SU-DHL-6 (cell line): Measurements from ENCODE around the gene CACNA1B.

ENCODE experiments used
- H2AFZ ChIP-seq: fragments of 200-600 bp; sonication (generic); 2 replicates; pipeline ENCODE4 v1.6.1; 2014; ENCODE audit warnings: low read depth, mild to moderate bottlenecking, moderate library complexity, mixed read lengths, antibody characterized with exemption, low read length; ENCODE audit not compliant: severe bottlenecking
- H3F3A ChIP-seq: fragments of 200-600 bp; shearing (Covaris generic); 2 replicates; pipeline ENCODE4 v1.6.0; 2016; ENCODE audit warnings: antibody characterized with exemption, mild to moderate bottlenecking; ENCODE audit not compliant: insufficient read depth
- H3K27ac ChIP-seq: fragments of 200-600 bp; sonication (generic); 2 replicates; pipeline ENCODE4 v1.5.1; 2016; ENCODE audit warnings: low read depth, mild to moderate bottlenecking, low read length, moderate library complexity, mixed read lengths
- H3K27me3 ChIP-seq: fragments of 200-600 bp; sonication (generic), shearing (Covaris generic); 2 replicates; pipeline ENCODE4 v1.6.0; 2014; ENCODE audit warnings: mild to moderate bottlenecking, low read length
- H3K36me3 ChIP-seq: fragments of 200-600 bp; sonication (generic); 2 replicates; pipeline ENCODE4 v1.6.1; 2014; ENCODE audit warnings: mild to moderate bottlenecking, low read length, mixed read lengths
- H3K4me2 ChIP-seq: fragments of 300-600, 200-600 bp; shearing (Covaris generic), sonication (generic); 2 replicates; pipeline ENCODE4 v1.6.0; 2014; ENCODE audit warnings: low read length, low read depth, mild to moderate bottlenecking; ENCODE audit not compliant: poor library complexity, severe bottlenecking
- H3K4me3 ChIP-seq: fragments of 200-600 bp; sonication (generic); 2 replicates; pipeline ENCODE4 v1.5.1; 2014; ENCODE audit warnings: antibody characterized with exemption, low read length, mild to moderate bottlenecking, mixed read lengths; ENCODE audit not compliant: insufficient read depth, poor library complexity, severe bottlenecking
- H3K79me2 ChIP-seq: fragments of 200-600 bp; sonication (generic); 2 replicates; pipeline ENCODE4 v1.6.1; 2014; ENCODE audit warnings: mild to moderate bottlenecking, low read length, moderate library complexity; ENCODE audit not compliant: insufficient read depth
- H3K9ac ChIP-seq: fragments of 200-600 bp; sonication (generic); 2 replicates; pipeline ENCODE4 v1.7.0; 2014; ENCODE audit warnings: mild to moderate bottlenecking, low read length
- H3K9me2 ChIP-seq: fragments of 200-600 bp; sonication (generic); replicated peaks from 2 replicates; pipeline ENCODE4 v1.6.1; 2014; ENCODE audit warnings: low read length; ENCODE audit not compliant: insufficient read depth
- H3K9me3 ChIP-seq: fragments of 200-600 bp; sonication (generic); 2 replicates; pipeline ENCODE4 v1.6.1; 2014; ENCODE audit warnings: low read length, mixed read lengths; ENCODE audit not compliant: insufficient read depth
- H4K20me1 ChIP-seq: fragments of 200-600 bp; sonication (generic); 2 replicates; pipeline ENCODE4 v1.6.1; 2014; ENCODE audit warnings: low read depth, mild to moderate bottlenecking, antibody characterized with exemption, low read length, moderate library complexity, mixed read lengths
- CTCF ChIP-seq: fragments of 200-600 bp; sonication (generic); IDR thresholded peaks from one replicate; pipeline ENCODE4 v1.5.1; 2017; ENCODE audit warnings: antibody characterized with exemption, mild to moderate bottlenecking, low read length, moderate library complexity; ENCODE audit not compliant: insufficient read depth, poor library complexity, severe bottlenecking
- EZH2phosphoT487 ChIP-seq: fragments of 200-600 bp; sonication (generic), shearing (Covaris generic); conservative IDR thresholded peaks from 2 replicates; pipeline ENCODE4 v1.6.1; 2018; ENCODE audit warnings: mild to moderate bottlenecking, antibody characterized with exemption, low read length, moderate library complexity, mixed read lengths

The CACNA1B gene

DNA sequence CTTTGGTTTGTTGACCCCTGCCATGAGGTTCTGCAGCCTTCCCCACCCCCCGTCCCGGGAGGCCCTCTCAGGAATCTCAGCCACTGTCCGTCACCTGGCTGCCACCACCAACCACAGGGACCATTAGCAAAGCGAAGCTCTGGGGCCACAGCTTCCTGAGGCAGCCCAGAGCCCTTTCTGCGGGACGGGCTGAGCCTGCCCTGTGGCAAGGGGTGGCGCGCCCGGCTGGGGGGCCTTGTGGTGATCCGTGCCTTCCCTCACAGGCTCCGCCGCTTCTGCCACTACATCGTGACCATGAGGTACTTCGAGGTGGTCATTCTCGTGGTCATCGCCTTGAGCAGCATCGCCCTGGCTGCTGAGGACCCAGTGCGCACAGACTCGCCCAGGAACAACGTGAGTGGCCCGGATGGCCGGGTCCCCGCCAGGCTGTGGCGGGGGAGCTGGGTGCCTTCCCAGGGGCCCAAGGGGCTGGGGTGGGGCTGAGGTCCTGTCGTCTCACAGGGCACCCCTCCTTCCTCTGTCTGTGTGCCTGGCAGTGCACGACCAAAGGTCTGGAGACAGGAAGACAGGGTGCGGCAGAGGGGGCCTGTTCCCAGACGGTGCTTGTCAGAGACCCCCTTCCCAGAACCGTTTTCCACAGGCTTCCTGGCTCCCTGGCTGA, 169.2 kb downstream of the CACNA1B start:
- H2AFZ ChIP-seq, result no peak overlapping the region
- H3K79me2 ChIP-seq, result no peaks in the 10 kb centered on the region
- no peaks in the 10 kb centered on the region for H3K9me3 ChIP-seq
- no peaks in the 10 kb centered on the region for H3K36me3 ChIP-seq
- H3K27me3 ChIP-seq, result no peaks in the 10 kb centered on the region
- no peak overlapping the region for H3K27ac ChIP-seq
- H3K9ac ChIP-seq, result no peak overlapping the region
- no peaks in the 10 kb centered on the region for H4K20me1 ChIP-seq
- H3K9me2 ChIP-seq, result no peaks in the 10 kb centered on the region
- H3K4me3 ChIP-seq, result no peak overlapping the region
- TF ChIP-seq EZH2phosphoT487 (no peak), CTCF (no peak)
- H3K4me2 ChIP-seq, result no peak overlapping the region
- H3F3A ChIP-seq, result no peaks in the 10 kb centered on the region

DNA sequence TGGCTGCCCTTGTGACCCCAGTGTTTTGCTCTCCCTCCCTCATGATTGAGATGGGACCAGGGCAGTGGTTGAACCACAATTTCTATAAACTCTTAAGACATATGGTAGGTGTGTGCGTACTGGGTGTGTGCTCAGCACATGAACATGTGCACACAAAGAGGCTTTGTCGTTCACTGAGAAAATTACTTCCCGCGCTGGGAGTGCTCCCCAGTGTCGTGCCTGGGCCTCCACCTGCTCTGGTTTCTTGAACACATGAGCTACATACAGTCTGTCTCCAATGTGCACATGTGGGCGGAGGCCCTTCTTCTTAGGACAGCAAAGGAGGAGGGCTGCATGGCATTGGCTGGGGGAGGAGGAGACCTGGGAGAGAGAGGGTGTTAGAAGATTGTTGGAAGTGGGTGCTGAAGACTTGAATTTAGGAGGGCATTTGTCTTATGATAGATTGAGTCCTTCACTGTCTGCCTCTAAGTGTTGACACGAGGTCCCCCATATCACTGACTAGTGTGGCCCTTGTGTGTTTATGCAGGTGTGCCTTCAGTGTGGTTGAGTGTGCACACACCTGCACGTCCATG, 170.0 kb downstream of the CACNA1B start:
- no peak overlapping the region for H3K4me2 ChIP-seq
- H3K9me3 ChIP-seq, result no peaks in the 10 kb centered on the region
- no peaks in the 10 kb centered on the region for H3K9me2 ChIP-seq
- no peaks in the 10 kb centered on the region for H3K36me3 ChIP-seq
- H3K27me3 ChIP-seq, result no peaks in the 10 kb centered on the region
- H3K4me3 ChIP-seq, result no peak overlapping the region
- no peak overlapping the region for H2AFZ ChIP-seq
- TF ChIP-seq CTCF (no peak), EZH2phosphoT487 (no peak)
- no peaks in the 10 kb centered on the region for H3F3A ChIP-seq
- H4K20me1 ChIP-seq, result no peaks in the 10 kb centered on the region
- no peaks in the 10 kb centered on the region for H3K79me2 ChIP-seq
- H3K27ac ChIP-seq, result no peak overlapping the region
- no peak overlapping the region for H3K9ac ChIP-seq

DNA sequence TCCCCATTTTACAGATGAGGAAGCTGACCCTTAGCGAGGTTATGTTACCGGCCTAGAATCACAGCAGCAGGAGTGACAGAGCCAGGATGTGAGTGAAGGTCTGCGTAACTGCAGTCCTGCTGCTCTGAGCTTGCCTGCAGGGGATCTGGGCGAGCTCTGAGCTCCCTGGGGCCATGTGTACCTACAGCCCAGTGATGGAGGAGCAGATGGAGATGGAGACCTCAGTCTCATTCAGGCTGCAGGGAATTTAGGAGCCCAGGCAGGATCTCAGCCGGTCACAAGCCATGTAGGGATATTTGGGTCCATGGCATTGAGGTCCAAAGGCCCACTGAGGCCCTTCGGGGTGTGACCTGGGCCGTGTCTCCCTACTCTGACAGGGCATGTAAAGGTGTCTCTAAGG, 170.6 kb downstream of the CACNA1B start:
- Histone ChIP-seq H4K20me1 (no peaks in the 10 kb centered on the region), H3K79me2 (no peaks in the 10 kb centered on the region), H3K27me3 (no peaks in the 10 kb centered on the region), H3K9ac (no peak overlapping the region), H3K4me3 (no peak overlapping the region), H3K9me2 (no peaks in the 10 kb centered on the region), H3F3A (no peaks in the 10 kb centered on the region), H3K27ac (no peak overlapping the region), H2AFZ (no peak overlapping the region), H3K4me2 (no peak overlapping the region), H3K36me3 (no peaks in the 10 kb centered on the region), H3K9me3 (no peaks in the 10 kb centered on the region)
- TF ChIP-seq CTCF (no peak), EZH2phosphoT487 (no peak)
